Urothelium cell line (cell line): ENCODE measurements around the gene VSIG4.

Experiments
- DNase-seq: peaks from one replicate; pipeline ENCODE4 v3.0.0; 2011; ENCODE audit warnings: low spot score, mixed read lengths
- FAIRE-seq: peaks from 2 replicates; lab custom pipeline; 2011; peaks lifted over from hg19 to GRCh38; lab: Jason Lieb, UNC

Gene VSIG4

GRCh38 chrX:66009231-66009845 lies 30.5 kb downstream of the VSIG4 start:
- DNase-seq (no peak), FAIRE-seq (no peak)

- FAIRE-seq = no peak
- no peak for DNase-seq
Measured at GRCh38 chrX:66008328-66008970, 31.4 kb downstream of the VSIG4 start.

GRCh38 chrX:66007851-66008250 lies 32.0 kb downstream of the VSIG4 start:
- no peak for FAIRE-seq
- DNase-seq = no peak

- no peak for FAIRE-seq
Measured at GRCh38 chrX:66005830-66006449, 33.9 kb downstream of the VSIG4 start.

GRCh38 chrX:66004928-66005829 lies 34.7 kb downstream of the VSIG4 start:
- FAIRE-seq (no peak), DNase-seq (no peak)

More at GRCh38 chrX:66005830-66006449, 33.9 kb downstream of the VSIG4 start:
- DNase-seq = no peak

- FAIRE-seq (no peak), DNase-seq (no peak)
Measured at GRCh38 chrX:66002824-66003680, 36.8 kb downstream of the VSIG4 start.

- FAIRE-seq = no peak
- no peak for DNase-seq
Measured at GRCh38 chrX:66001596-66001995, 38.3 kb downstream of the VSIG4 start.

- DNase-seq (no peak), FAIRE-seq (no peak)
Measured at GRCh38 chrX:66000628-66001272, 39.1 kb downstream of the VSIG4 start.

GRCh38 chrX:66000178-66000577 lies 39.7 kb downstream of the VSIG4 start:
- DNase-seq = no peak
- FAIRE-seq = no peak

GRCh38 chrX:65999563-66000148 lies 40.2 kb downstream of the VSIG4 start:
- DNase-seq = no peak
- no peak for FAIRE-seq

- FAIRE-seq (no peak), DNase-seq (no peak)
Measured at GRCh38 chrX:65999029-65999562, 40.8 kb downstream of the VSIG4 start.

- DNase-seq (no peak), FAIRE-seq (no peak)
Measured at GRCh38 chrX:65997978-65998717, 41.7 kb downstream of the VSIG4 start.

GRCh38 chrX:65994519-65995506 lies 45.1 kb downstream of the VSIG4 start:
- FAIRE-seq (no peak), DNase-seq (no peak)

- DNase-seq (no peak), FAIRE-seq (no peak)
Measured at GRCh38 chrX:65993915-65994460, 45.9 kb downstream of the VSIG4 start.

GRCh38 chrX:65993332-65993731 lies 46.5 kb downstream of the VSIG4 start:
- FAIRE-seq = no peak

GRCh38 chrX:65990702-65991101 lies 49.2 kb downstream of the VSIG4 start:
- FAIRE-seq (no peak), DNase-seq (no peak)

More at GRCh38 chrX:65993332-65993731, 46.5 kb downstream of the VSIG4 start:
- DNase-seq = no peak

GRCh38 chrX:65987811-65988210 lies 52.1 kb downstream of the VSIG4 start:
- DNase-seq = no peak
- no peak for FAIRE-seq
